ENCODE data around the gene PHYHIPL. TPM values are rescaled to one million over a fixed set of nuclear protein-coding genes. Genes with fewer than 3 reads are reported as not detected.

PHYHIPL gene
- total RNA-seq, 1 experiment from 2014 or later = not detected

DNA sequence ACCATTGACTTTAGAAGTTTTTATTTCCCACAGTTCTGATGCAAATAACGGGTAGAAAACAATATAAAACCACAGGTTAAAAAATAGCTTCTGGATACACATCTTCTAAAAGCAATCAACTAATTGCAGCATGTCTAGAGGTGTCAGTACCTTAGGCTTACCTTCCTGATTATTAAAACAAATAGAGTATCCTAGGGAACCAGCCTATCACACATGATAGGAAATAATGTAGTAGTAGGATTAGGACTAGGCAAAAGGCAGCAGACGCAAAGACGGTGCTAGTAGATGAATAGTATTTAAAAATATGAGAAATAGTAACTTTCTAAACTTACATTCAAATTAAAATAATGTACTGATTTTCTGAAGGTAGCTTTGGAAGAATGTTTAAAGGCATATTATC lies 41.7 kb upstream of the PHYHIPL start:
- ChIA-PET CTCF (no interaction called here), POLR2A (ENCODE audit: unreplicated experiment) (no interaction called here)
- no peaks in the 10 kb centered on the region for H3K9me3 ChIP-seq (ENCODE audit: low read length)
- no peak for DNase-seq
- H3K9ac ChIP-seq (ENCODE audit: low read length) = no peak overlapping the region
- H3F3A ChIP-seq (ENCODE audit: low read length, unreplicated experiment) = no peaks in the 10 kb centered on the region
- no peaks in the 10 kb centered on the region for H4K20me1 ChIP-seq (ENCODE audit: low read length)
- no peaks in the 10 kb centered on the region for H3K9me2 ChIP-seq (replicated peaks; ENCODE audit: low read length)
- intact Hi-C loops (cut with micrococcal nuclease) = no loop called here
- H2AFZ ChIP-seq (ENCODE audit: low read length) = no peak overlapping the region
- no peak for ATAC-seq
- BruUV-seq (replicated peaks) = no TSS peak
- H3K4me3 ChIP-seq (ENCODE audit: low read length) = no peak overlapping the region
- no peak overlapping the region for H3K4me2 ChIP-seq (ENCODE audit: low read length)
- no peak overlapping the region for H3K27ac ChIP-seq (ENCODE audit: low read length)
- no peak for TF ChIP-seq EZH2phosphoT487 (IDR thresholded peaks at IDR 0.05; ENCODE audit: borderline replicate concordance, low read length)
- TF ChIP-seq CTCF (conservative IDR thresholded peaks at IDR 0.05; ENCODE audit: low read depth, low read length) = no peak
- no peak for TF ChIP-seq EZH2 (IDR thresholded peaks at IDR 0.05; ENCODE audit: low read length, unreplicated experiment)
- H3K36me3 ChIP-seq (ENCODE audit: low read depth, low read length) = no peaks in the 10 kb centered on the region
- H3K27me3 ChIP-seq (ENCODE audit: low read length) = peaks cover 51% of the 10 kb centered on the region
- H3K4me1 ChIP-seq (ENCODE audit: insufficient read depth, low read length) = no peaks in the 10 kb centered on the region
- H3K79me2 ChIP-seq (ENCODE audit: low read length) = no peaks in the 10 kb centered on the region

GRCh38 chr10:59135275-59135674 lies 41.2 kb upstream of the PHYHIPL start:
- H2AFZ ChIP-seq (ENCODE audit: low read length) = no peak overlapping the region
- H3K9me2 ChIP-seq (replicated peaks; ENCODE audit: low read length) = no peaks in the 10 kb centered on the region
- intact Hi-C loops (cut with micrococcal nuclease) = no loop called here
- H3K9ac ChIP-seq (ENCODE audit: low read length) = no peak overlapping the region
- TF ChIP-seq EZH2phosphoT487 (IDR thresholded peaks at IDR 0.05; ENCODE audit: borderline replicate concordance, low read length) = no peak
- no peak for TF ChIP-seq CTCF (conservative IDR thresholded peaks at IDR 0.05; ENCODE audit: low read depth, low read length)
- no peak for TF ChIP-seq EZH2 (IDR thresholded peaks at IDR 0.05; ENCODE audit: low read length, unreplicated experiment)
- H3K4me3 ChIP-seq (ENCODE audit: low read length) = no peak overlapping the region
- ATAC-seq (no peak), DNase-seq (no peak)
- no peak overlapping the region for H3K4me2 ChIP-seq (ENCODE audit: low read length)
- ChIA-PET POLR2A (ENCODE audit: unreplicated experiment) (no interaction called here), CTCF (no interaction called here)
- H3K36me3 ChIP-seq (ENCODE audit: low read depth, low read length) = no peaks in the 10 kb centered on the region
- no peaks in the 10 kb centered on the region for H3K4me1 ChIP-seq (ENCODE audit: insufficient read depth, low read length)
- H3K9me3 ChIP-seq (ENCODE audit: low read length) = no peaks in the 10 kb centered on the region
- H3F3A ChIP-seq (ENCODE audit: low read length, unreplicated experiment) = no peaks in the 10 kb centered on the region
- H3K79me2 ChIP-seq (ENCODE audit: low read length) = no peaks in the 10 kb centered on the region
- peaks cover 56% of the 10 kb centered on the region for H3K27me3 ChIP-seq (ENCODE audit: low read length)
- H4K20me1 ChIP-seq (ENCODE audit: low read length) = no peaks in the 10 kb centered on the region
- BruUV-seq (replicated peaks) = no TSS peak
- no peak overlapping the region for H3K27ac ChIP-seq (ENCODE audit: low read length)

DNA sequence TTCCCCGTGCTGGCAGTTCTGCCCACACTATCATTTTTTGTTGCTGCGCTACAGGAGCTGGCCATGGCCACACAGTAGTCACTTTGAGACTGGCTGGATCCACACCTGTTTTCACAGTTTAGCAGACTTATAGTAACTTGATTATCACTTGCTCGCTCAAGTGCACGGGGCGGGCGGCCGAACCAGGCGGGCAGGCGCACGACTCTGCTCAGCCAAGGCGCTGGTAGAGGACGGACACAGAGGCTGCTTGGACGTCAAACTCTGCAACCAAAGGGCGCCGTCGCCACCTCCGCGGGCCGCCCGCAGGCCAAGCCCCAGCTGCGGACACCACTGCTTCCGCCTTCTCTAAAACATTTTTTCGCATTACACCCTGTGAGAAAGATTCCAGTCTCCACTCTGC lies 38.4 kb upstream of the PHYHIPL start:
- Histone ChIP-seq H3F3A (ENCODE audit: low read length, unreplicated experiment) (no peaks in the 10 kb centered on the region), H3K4me1 (ENCODE audit: insufficient read depth, low read length) (no peaks in the 10 kb centered on the region), H3K4me2 (ENCODE audit: low read length) (no peak overlapping the region), H4K20me1 (ENCODE audit: low read length) (no peaks in the 10 kb centered on the region), H3K36me3 (ENCODE audit: low read depth, low read length) (no peaks in the 10 kb centered on the region), H2AFZ (ENCODE audit: low read length) (no peak overlapping the region), H3K27ac (ENCODE audit: low read length) (no peak overlapping the region), H3K79me2 (ENCODE audit: low read length) (no peaks in the 10 kb centered on the region), H3K4me3 (ENCODE audit: low read length) (no peak overlapping the region), H3K9me3 (ENCODE audit: low read length) (no peaks in the 10 kb centered on the region), H3K27me3 (ENCODE audit: low read length) (peaks cover 41% of the 10 kb centered on the region), H3K9ac (ENCODE audit: low read length) (no peak overlapping the region), H3K9me2 (replicated peaks; ENCODE audit: low read length) (no peaks in the 10 kb centered on the region)
- TF ChIP-seq EZH2phosphoT487 (IDR thresholded peaks at IDR 0.05; ENCODE audit: borderline replicate concordance, low read length) (no peak), EZH2 (IDR thresholded peaks at IDR 0.05; ENCODE audit: low read length, unreplicated experiment) (no peak), CTCF (conservative IDR thresholded peaks at IDR 0.05; ENCODE audit: low read depth, low read length) (no peak)
- DNase-seq (no peak), ATAC-seq (no peak)
- POLR2A ChIA-PET (ENCODE audit: unreplicated experiment) = no interaction called here
- BruUV-seq (replicated peaks) = no TSS peak
- CTCF ChIA-PET = no interaction called here
- intact Hi-C loops (cut with micrococcal nuclease) = no loop called here

Data from PC-3 (cell line).